Measurements from ENCODE around the gene SAA1. TPM values are rescaled to one million over a fixed set of nuclear protein-coding genes. Genes with fewer than 3 reads are reported as not detected.

SAA1 gene
- not detected in 2 replicates for total RNA-seq

DNA sequence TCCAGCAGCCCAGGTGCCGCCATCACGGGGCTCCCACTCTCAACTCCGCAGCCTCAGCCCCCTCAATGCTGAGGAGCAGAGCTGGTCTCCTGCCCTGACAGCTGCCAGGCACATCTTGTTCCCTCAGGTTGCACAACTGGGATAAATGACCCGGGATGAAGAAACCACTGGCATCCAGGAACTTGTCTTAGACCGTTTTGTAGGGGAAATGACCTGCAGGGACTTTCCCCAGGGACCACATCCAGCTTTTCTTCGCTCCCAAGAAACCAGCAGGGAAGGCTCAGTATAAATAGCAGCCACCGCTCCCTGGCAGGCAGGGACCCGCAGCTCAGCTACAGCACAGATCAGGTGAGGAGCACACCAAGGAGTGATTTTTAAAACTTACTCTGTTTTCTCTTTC is at the start of gene SAA1:
Gene SAA1 (plus strand): TSS at position 316 of the 400 bp plus-strand sequence. CDS start 624 bp downstream, outside the sequence.

DNA sequence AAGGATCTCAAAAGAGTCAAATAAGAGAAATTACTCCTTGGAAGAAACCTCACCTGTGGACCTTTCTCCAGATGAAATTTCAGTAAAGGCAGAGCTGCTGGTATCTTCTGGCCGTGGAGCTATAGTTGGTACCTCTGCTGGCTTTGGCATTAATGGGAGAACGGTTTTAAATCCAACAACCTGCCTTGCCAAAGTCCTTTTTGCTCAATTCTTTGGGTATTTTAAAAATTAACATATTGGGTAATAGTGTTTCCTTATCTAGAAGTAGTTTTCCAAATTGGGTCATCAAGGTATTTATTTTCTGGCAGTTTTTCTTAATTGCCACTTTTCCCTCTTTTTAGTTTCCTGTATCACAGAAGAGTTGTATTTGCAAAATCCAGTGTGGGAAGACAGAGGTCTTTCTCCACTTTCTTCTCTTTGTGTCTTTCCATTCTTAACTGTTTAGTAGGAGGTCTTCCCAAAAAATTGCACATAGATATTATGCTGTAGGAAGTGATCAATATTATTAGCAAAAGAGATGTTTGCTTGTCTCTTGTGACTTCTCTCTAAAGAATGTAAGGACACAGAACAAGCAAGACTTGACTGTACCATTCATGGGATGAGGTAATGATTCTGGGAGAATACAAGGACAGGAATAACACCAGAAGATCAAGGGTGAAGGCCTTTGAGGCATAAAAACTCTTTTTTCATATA is 29.3 kb upstream of the SAA1 start, which contains the start of gene SAA4:
Gene SAA4 (minus strand): TSS at position 139 of the 693 bp plus-strand sequence. CDS start 876 bp downstream, outside the sequence.

DNA sequence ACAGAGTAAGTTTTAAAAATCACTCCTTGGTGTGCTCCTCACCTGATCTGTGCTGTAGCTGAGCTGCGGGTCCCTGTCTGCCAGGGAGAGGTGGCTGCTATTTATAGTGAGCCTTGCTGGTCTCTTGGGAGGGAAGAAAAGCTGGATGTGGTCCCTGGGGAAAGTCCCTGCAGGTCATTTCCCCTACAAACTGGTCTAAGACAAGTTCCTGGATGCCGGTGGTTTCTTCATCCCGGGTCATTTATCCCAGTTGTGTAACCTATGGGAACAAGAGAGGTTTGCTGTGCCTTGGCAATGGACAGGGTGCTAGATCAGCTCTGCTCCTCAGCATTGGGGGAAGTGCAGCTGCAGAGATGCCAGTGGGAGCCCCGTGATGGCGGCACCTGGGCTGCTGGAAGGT is 17.5 kb upstream of the SAA1 start, which contains the start of gene SAA2:
Gene SAA2 (minus strand): TSS at position 108 of the 400 bp plus-strand sequence. CDS start 657 bp downstream, outside the sequence.

Small RNA genes lying within 50 kb of the gene (small RNA-seq; reads per million reads assigned to genes)
- gene RNA5SP333 (not detected), gene RNA5SP334 (not detected)

Other genes with a start within 250 kb of the SAA1 start
- under 0.01 TPM in 2 replicates for gene TPH1, start 220.0 kb upstream of the SAA1 start, total RNA-seq
- gene SAAL1, start 160.2 kb upstream of the SAA1 start, total RNA-seq: 8.0 and 8.9 TPM in 2 replicates
- gene MRGPRX3, start 133.7 kb upstream of the SAA1 start, total RNA-seq: not detected in 2 replicates
- not detected in 2 replicates for gene MRGPRX4, start 93.4 kb upstream of the SAA1 start, total RNA-seq
- gene SAA4, start 29.5 kb upstream of the SAA1 start, total RNA-seq: not detected in 2 replicates
- gene SAA2, start 17.6 kb upstream of the SAA1 start, total RNA-seq: not detected in 2 replicates
- 42.3 and 49.2 TPM in 2 replicates for gene HPS5, start 55.9 kb downstream of the SAA1 start, total RNA-seq
- gene GTF2H1, start 56.3 kb downstream of the SAA1 start, total RNA-seq: 109 and 116 TPM in 2 replicates
- 1,015 and 1,209 TPM in 2 replicates for gene LDHA, start 128.3 kb downstream of the SAA1 start, total RNA-seq
- 0.16 TPM in 1 of 2 replicates, not detected in the other for gene LDHC, start 146.1 kb downstream of the SAA1 start, total RNA-seq
- gene LDHAL6A, start 189.6 kb downstream of the SAA1 start, total RNA-seq: not detected in 2 replicates